Activated CD8-positive, alpha-beta memory T cell treated with anti-CD3 and anti-CD28 coated beads, Interleukin-2, amount 50 U/mL, for 4 hours (primary cell): ENCODE data around the gene SP2.

Source experiments
- DNase-seq: peaks from one replicate; pipeline ENCODE4 v3.0.0-alpha.2; 2020

Gene SP2

GRCh38 chr17:47871048-47871447 lies 25.0 kb upstream of the SP2 start:
- no peak for DNase-seq

- DNase-seq: no peak
Measured at GRCh38 chr17:47872019-47872650, 23.9 kb upstream of the SP2 start.

- DNase-seq: no peak
Measured at GRCh38 chr17:47872651-47873161, 23.3 kb upstream of the SP2 start.

GRCh38 chr17:47873200-47874090 lies 22.6 kb upstream of the SP2 start:
- no peak for DNase-seq

GRCh38 chr17:47875011-47875985 lies 20.7 kb upstream of the SP2 start:
- DNase-seq: no peak

GRCh38 chr17:47877368-47878034 lies 18.5 kb upstream of the SP2 start:
- DNase-seq: no peak

GRCh38 chr17:47878203-47879027 lies 17.6 kb upstream of the SP2 start:
- DNase-seq: no peak

GRCh38 chr17:47879028-47879585 lies 16.9 kb upstream of the SP2 start:
- DNase-seq: no peak

- DNase-seq: no peak
Measured at GRCh38 chr17:47879776-47880454, 16.1 kb upstream of the SP2 start.

GRCh38 chr17:47882247-47882646 lies 13.8 kb upstream of the SP2 start:
- DNase-seq: no peak

GRCh38 chr17:47882695-47883588 lies 13.1 kb upstream of the SP2 start:
- DNase-seq: no peak

- DNase-seq: no peak
Measured at GRCh38 chr17:47883589-47884426, 12.2 kb upstream of the SP2 start.

GRCh38 chr17:47884427-47884740 lies 11.7 kb upstream of the SP2 start:
- no peak for DNase-seq

- no peak for DNase-seq
Measured at GRCh38 chr17:47884905-47885730, 10.9 kb upstream of the SP2 start.

- no peak for DNase-seq
Measured at GRCh38 chr17:47888293-47888692, 7.7 kb upstream of the SP2 start.

GRCh38 chr17:47889734-47890529 lies 6.1 kb upstream of the SP2 start:
- DNase-seq: peak; percentile 95
